ENCODE data around the gene DAP. TPM values are rescaled to one million over a fixed set of nuclear protein-coding genes. Genes with fewer than 3 reads are reported as not detected.

Gene DAP
- total and polyA plus RNA-seq, 2 of the 13 experiments (the other 11 are each of a cell fraction or from before 2014, with no cell fraction given) = 22.0 to 57.5 TPM

GRCh38 chr5:10762776-10763500 is 1.9 kb upstream of the DAP start:
- Histone ChIP-seq H3K9me3 (ENCODE audit: low read length) (no peaks in the 10 kb centered on the region), H2AFZ (ENCODE audit: low read length) (no peak overlapping the region), H3K27me3 (ENCODE audit: control insufficient read depth in 1 of 2, insufficient read depth in 2 of 2, low read length in 2 of 2) (peaks cover 0 to 3% of the 10 kb centered on the region in 2 experiments; a peak in 1 of 5 replicates), H4K20me1 (ENCODE audit: insufficient read depth, low read length) (peaks cover 7% of the 10 kb centered on the region; the same call in 1 of the 2 replicates), H3K27ac (ENCODE audit: extremely low read length, insufficient read depth, low read length) (no peak overlapping the region), H3K9ac (ENCODE audit: insufficient read depth, low read depth, low read length) (no peak overlapping the region), H3K79me2 (ENCODE audit: insufficient read depth, low read length) (peaks cover 26% of the 10 kb centered on the region), H3K4me1 (ENCODE audit: insufficient read depth, low read length) (peaks cover 54% of the 10 kb centered on the region), H3K4me3 (replicated peaks in 1 of 3; ENCODE audit: insufficient read depth in 1 of 3, low read depth in 2 of 3, low read length in 3 of 3) (no peak overlapping the region), H3K36me3 (replicated peaks in 1 of 2; ENCODE audit: control insufficient read depth in 1 of 2, insufficient read depth in 2 of 2, low read length in 2 of 2) (peaks cover 0 to 13% of the 10 kb centered on the region in 2 experiments; a peak in 2 of 5 replicates), H3K4me2 (ENCODE audit: low read depth, low read length) (no peak overlapping the region)
- TF ChIP-seq ARID4A (CRISPR knock-in tag; IDR thresholded peaks at IDR 0.05; ENCODE audit: borderline replicate concordance) = no peak
- no peak for TF ChIP-seq ZNF788 (CRISPR knock-in tag; IDR thresholded peaks at IDR 0.05; ENCODE audit: borderline replicate concordance)
- no peak for TF ChIP-seq ZNF253 (CRISPR knock-in tag; IDR thresholded peaks at IDR 0.05; ENCODE audit: borderline replicate concordance)
- TF ChIP-seq ZNF530 (CRISPR knock-in tag; IDR thresholded peaks at IDR 0.05; ENCODE audit: low read depth) = no peak
- TF ChIP-seq ZFP62 (CRISPR knock-in tag; IDR thresholded peaks at IDR 0.05) = no peak
- TF ChIP-seq SALL2 (CRISPR knock-in tag; IDR thresholded peaks at IDR 0.05) = no peak
- TF ChIP-seq CEBPG (CRISPR knock-in tag; IDR thresholded peaks at IDR 0.05) = no peak
- TF ChIP-seq IKZF1 (IDR thresholded peaks at IDR 0.05) = no peak
- TF ChIP-seq CREB3 (CRISPR knock-in tag; IDR thresholded peaks at IDR 0.05) = no peak
- no peak for TF ChIP-seq ZNF138 (CRISPR knock-in tag; IDR thresholded peaks at IDR 0.05; ENCODE audit: low read depth)
- no peak for TF ChIP-seq ZNF382 (CRISPR knock-in tag; IDR thresholded peaks at IDR 0.05; ENCODE audit: borderline replicate concordance)
- no peak for TF ChIP-seq NFATC3 (CRISPR knock-in tag; IDR thresholded peaks at IDR 0.05)
- no peak for TF ChIP-seq ZNF569 (CRISPR knock-in tag; IDR thresholded peaks at IDR 0.05; ENCODE audit: borderline replicate concordance)
- TF ChIP-seq ZNF556 (CRISPR knock-in tag; IDR thresholded peaks at IDR 0.05; ENCODE audit: borderline replicate concordance) = no peak
- TF ChIP-seq ZNF550 (CRISPR knock-in tag; IDR thresholded peaks at IDR 0.05; ENCODE audit: borderline replicate concordance) = no peak
- TF ChIP-seq EP300 (IDR thresholded peaks at IDR 0.05; ENCODE audit: low read depth in 2 of 2, low read length in 2 of 2) = no peak
- no peak for TF ChIP-seq EP300 (CRISPR knock-in tag; IDR thresholded peaks at IDR 0.05; ENCODE audit: borderline replicate concordance)
- ATAC-seq = no peak
- intact Hi-C loops (cut with micrococcal nuclease; ENCODE audit: unreplicated experiment) = no loop called here
- ChIA-PET CTCF (ENCODE audit: low intra/inter-chr PET ratio, low total read pairs) (no interaction called here), POLR2A (no interaction called here)
- no peak for FAIRE-seq
- BruUV-seq (replicated peaks) = no TSS peak
- in situ Hi-C loops (cut with HindIII; ENCODE audit: extremely low pct_ligation_motif_present, low pct_unique_long_range_greater_than_20kb) = no loop called here
- DNase-seq (ENCODE audit: low spot score) = no peak
- WGBS (ENCODE audit: low lambda C conversion rate) = 82% methylated on average over 10 of the region's 10 CpGs

Data from HepG2 (cell line).